ENCODE measurements around the gene CAVIN2. TPM values are rescaled to one million over a fixed set of nuclear protein-coding genes. Genes with fewer than 3 reads are reported as not detected.

CAVIN2 gene
- total and polyA plus RNA-seq, 7 donors, result 1.4 to 201 (median 138) TPM

- no peaks in the 10 kb centered on the region for H3K27me3 ChIP-seq
- H3K9me3 ChIP-seq, result no peaks in the 10 kb centered on the region
- no peak for DNase-seq
- no peaks in the 10 kb centered on the region for H3K36me3 ChIP-seq
- TF ChIP-seq EP300 (IDR thresholded peaks at IDR 0.05), result peak in 3 of 4 donors; percentile 6 to 67 (median 49)
- no peak for TF ChIP-seq CTCF (IDR thresholded peaks at IDR 0.05)
- no peak for TF ChIP-seq POLR2A (IDR thresholded peaks at IDR 0.05)
- TF ChIP-seq POLR2AphosphoS5 (IDR thresholded peaks at IDR 0.05), result peak; percentile 28 to 73 (median 57)
- WGBS, 2 donors, result 73 to 81% methylated on average over 2 of the region's 2 CpGs
- H3K27ac ChIP-seq, result peak overlapping the region in 3 of 4 donors; percentile 51 to 72 (median 65)
- peaks cover 0 to 40% (median 26%) of the 10 kb centered on the region in 4 donors for H3K4me1 ChIP-seq
- intact Hi-C loops (cut with DNase I), result no loop called here
- no peak overlapping the region for H3K4me3 ChIP-seq
Measured at GRCh38 chr2:191875859-191876258, 29.0 kb upstream of the CAVIN2 start.

- peak overlapping the region in 1 of 4 donors; percentile 88 for H3K27ac ChIP-seq
- peaks cover 0 to 37% (median 29%) of the 10 kb centered on the region in 4 donors for H3K4me1 ChIP-seq
- no peaks in the 10 kb centered on the region for H3K36me3 ChIP-seq
- no peaks in the 10 kb centered on the region for H3K9me3 ChIP-seq
- H3K4me3 ChIP-seq, result no peak overlapping the region
- peak in 2 of 4 experiments; percentile 6 to 14 for TF ChIP-seq CTCF (IDR thresholded peaks at IDR 0.05)
- no peak for TF ChIP-seq POLR2A (IDR thresholded peaks at IDR 0.05)
- H3K27me3 ChIP-seq, result no peaks in the 10 kb centered on the region
- intact Hi-C loops (cut with DNase I), result no loop called here
- DNase-seq, result no peak
Measured at GRCh38 chr2:191870744-191871143, 23.9 kb upstream of the CAVIN2 start.

- Histone ChIP-seq H3K27me3 (no peaks in the 10 kb centered on the region), H3K36me3 (no peaks in the 10 kb centered on the region), H3K4me1 (peaks cover 0 to 39% (median 32%) of the 10 kb centered on the region in 4 donors), H3K4me3 (no peak overlapping the region), H3K9me3 (no peaks in the 10 kb centered on the region), H3K27ac (peak overlapping the region in 3 of 4 donors; percentile 12 to 88 (median 30))
- intact Hi-C loops (cut with DNase I), result no loop called here
- no peak for DNase-seq
- WGBS, 2 donors, result 83 to 87% methylated on average over 4 of the region's 4 CpGs
- TF ChIP-seq POLR2A (IDR thresholded peaks at IDR 0.05) (no peak), POLR2AphosphoS5 (IDR thresholded peaks at IDR 0.05) (no peak), CTCF (IDR thresholded peaks at IDR 0.05) (no peak), EP300 (IDR thresholded peaks at IDR 0.05) (no peak)
Measured at GRCh38 chr2:191869781-191870180, 22.9 kb upstream of the CAVIN2 start.

- intact Hi-C loops (cut with DNase I), result no loop called here
- Histone ChIP-seq H3K27me3 (no peaks in the 10 kb centered on the region), H3K4me3 (no peak overlapping the region), H3K36me3 (no peaks in the 10 kb centered on the region), H3K27ac (peak overlapping the region; percentile 20 to 88 (median 56)), H3K4me1 (peaks cover 0 to 45% (median 38%) of the 10 kb centered on the region in 4 donors), H3K9me3 (no peaks in the 10 kb centered on the region)
- no peak for TF ChIP-seq POLR2A (IDR thresholded peaks at IDR 0.05)
- no peak for DNase-seq
- 32 to 57% methylated on average over 6 of the region's 6 CpGs for WGBS, 2 donors
Measured at GRCh38 chr2:191869178-191869577, 22.3 kb upstream of the CAVIN2 start.

- H3K4me1 ChIP-seq, result peaks cover 0 to 62% (median 55%) of the 10 kb centered on the region in 4 donors
- whole genome bisulfite sequencing, 2 donors, result 80 to 89% methylated on average over 1 of the region's 1 CpG
Measured at GRCh38 chr2:191867507-191867847, 20.6 kb upstream of the CAVIN2 start.

More at GRCh38 chr2:191867507-191867847, 20.6 kb upstream of the CAVIN2 start:
- no peaks in the 10 kb centered on the region for H3K27me3 ChIP-seq
- H3K27ac ChIP-seq, result peak overlapping the region; percentile 74 to 88 (median 82)
- H3K9me3 ChIP-seq, result no peaks in the 10 kb centered on the region
- no peak overlapping the region for H3K4me3 ChIP-seq
- TF ChIP-seq EP300 (IDR thresholded peaks at IDR 0.05) (no peak), POLR2A (IDR thresholded peaks at IDR 0.05) (no peak), POLR2AphosphoS5 (IDR thresholded peaks at IDR 0.05) (no peak), CTCF (IDR thresholded peaks at IDR 0.05) (no peak)
- no peaks in the 10 kb centered on the region for H3K36me3 ChIP-seq
- intact Hi-C loops (cut with DNase I), result no loop called here
- DNase-seq, result no peak
